ENCODE measurements around the gene C6orf132. TPM values are rescaled to one million over a fixed set of nuclear protein-coding genes. Genes with fewer than 3 reads are reported as not detected.
"Not testable (repeated sequence)": the region's sequence is repeated elsewhere in the genome, so short reads cannot be mapped to it uniquely, and the experiment has no call there.

C6orf132 gene
- total RNA-seq, 1 donor from 2014 or later = under 0.01 TPM

DNA sequence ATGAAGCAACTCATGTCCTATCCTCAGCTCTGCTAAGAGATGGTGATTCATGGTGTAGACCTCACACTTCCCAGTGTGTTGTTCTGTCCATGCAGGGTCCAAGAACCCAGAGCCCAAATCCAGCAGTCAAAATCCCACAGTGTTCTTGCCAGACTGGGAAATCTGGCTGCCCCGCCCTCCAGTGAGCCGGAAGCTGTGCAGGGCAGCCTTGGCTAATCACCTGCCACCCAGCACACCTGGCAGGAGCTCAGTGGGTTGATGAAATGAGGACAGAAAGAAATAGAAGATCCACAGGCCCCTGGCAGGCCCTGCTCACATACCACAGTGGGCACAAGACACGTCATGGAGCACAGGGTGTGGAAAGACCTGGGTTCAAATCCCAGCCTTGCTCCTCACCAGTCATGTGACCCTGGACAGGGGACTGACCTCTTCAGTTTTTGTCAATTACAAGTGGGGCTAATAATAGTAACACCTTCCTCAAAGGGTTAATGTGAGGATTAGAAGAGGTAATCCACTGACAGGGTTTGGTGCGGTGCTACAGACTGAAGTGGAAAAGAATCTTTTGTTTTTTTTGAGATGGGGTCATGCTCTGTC is 17.1 kb upstream of the C6orf132 start:
- DNase-seq (ENCODE audit: low read depth in 2 of 2) = no peak

GRCh38 chr6:42158631-42159030 is 16.2 kb upstream of the C6orf132 start:
- no peak for DNase-seq (ENCODE audit: low read depth in 2 of 2)

DNA sequence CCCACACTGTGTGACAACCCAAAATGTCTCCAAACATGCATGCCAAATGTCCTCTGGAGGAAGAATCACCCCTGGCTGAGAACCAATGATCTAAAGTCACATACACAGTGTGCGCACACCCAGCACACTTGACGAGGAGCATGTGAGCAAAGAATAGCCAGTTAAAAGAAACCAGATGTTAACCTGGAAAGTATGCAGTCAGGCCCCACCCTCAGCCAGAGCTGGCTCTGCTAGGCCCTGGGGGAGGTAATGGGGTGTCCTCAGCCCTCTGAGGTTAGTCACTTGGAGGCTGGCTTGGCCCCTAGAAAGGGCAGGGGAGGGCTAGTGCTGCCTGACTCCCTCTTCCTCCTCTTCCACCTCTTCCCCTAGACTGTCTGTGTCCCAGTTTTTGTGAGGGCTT is 15.6 kb upstream of the C6orf132 start:
- DNase-seq (ENCODE audit: low read depth in 2 of 2) = no peak

DNA sequence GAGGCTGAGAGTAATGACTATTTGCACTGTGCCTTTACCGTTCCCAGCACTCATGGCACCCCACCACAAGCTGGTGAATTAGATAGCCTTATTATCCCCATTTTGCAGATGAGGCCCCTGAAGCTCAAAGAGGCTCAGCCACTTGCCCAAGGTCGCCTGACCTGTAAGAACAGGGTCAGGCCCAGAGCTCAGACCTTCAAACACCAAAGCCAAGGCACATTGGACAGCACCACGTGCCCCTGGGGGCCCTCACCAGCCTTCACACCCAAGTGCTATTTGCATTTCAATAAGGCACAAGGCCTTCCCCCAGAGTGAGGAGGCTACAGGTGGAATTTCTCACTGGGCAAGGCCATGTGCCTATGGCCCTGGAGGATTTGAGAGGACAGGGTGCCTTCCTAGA is 14.2 kb upstream of the C6orf132 start:
- DNase-seq (ENCODE audit: low read depth in 2 of 2) = no peak

GRCh38 chr6:42155293-42155692 is 12.9 kb upstream of the C6orf132 start:
- DNase-seq (ENCODE audit: low read depth in 2 of 2) = no peak

- DNase-seq (ENCODE audit: low read depth in 2 of 2) = no peak
Measured at GRCh38 chr6:42154461-42155209, 12.2 kb upstream of the C6orf132 start.

- no peak for DNase-seq (ENCODE audit: low read depth in 2 of 2)
Measured at GRCh38 chr6:42153921-42154320, 11.5 kb upstream of the C6orf132 start.

DNA sequence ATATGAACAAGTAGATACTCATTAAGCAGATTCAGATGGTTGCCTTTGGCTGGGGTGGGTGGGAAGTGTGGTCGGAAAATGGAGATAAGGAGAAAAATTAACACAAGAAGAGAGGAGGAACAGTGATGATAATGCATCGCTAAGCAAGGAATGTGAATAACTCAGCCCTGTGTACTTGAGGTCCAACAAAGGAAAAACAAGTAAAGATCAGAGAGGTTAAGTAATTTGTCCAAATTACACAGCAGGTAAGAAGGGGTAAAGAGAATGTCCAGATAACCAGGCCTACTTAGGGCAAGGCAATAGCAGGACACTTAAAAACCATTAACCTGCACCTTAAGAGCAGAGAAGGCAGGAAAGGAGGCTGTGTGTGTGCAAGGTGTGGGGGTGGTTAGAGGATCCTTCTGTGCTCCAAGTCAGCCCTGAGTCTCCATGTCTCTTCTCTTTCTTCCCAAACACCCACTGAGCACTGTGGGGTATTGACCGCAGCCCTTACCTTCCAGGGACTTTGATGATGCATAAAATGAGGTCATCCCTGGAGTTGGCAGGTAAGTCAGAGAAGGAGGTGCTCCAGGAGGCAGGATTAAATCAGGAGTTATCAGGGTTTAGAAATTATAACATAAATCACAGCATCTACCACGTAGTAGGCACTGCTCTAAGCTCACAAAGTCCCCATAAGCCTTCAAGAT is 10.3 kb upstream of the C6orf132 start:
- not testable (repeated sequence) for DNase-seq (ENCODE audit: low read depth in 2 of 2)

DNA sequence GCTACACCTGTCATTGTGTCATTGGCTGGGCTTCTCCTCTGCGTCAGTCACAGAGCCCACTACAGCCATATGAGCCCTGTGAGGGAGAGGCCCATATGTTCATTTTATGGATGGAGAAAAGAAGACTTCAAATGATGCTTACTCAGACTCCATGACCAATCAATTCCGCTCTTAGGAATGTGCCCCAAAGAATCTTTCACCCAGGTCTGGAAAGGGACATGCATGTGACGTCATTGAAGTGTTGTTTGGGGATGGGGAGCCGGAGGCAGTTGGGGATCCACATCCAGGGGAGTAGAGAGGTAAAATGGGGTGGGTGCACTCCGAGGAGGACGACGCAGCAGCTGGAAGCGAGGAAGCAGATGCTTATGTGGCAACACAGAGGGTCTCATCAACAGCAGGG is 9.6 kb upstream of the C6orf132 start:
- DNase-seq (ENCODE audit: low read depth in 2 of 2) = no peak

GRCh38 chr6:42150254-42150653 is 7.8 kb upstream of the C6orf132 start:
- no peak for DNase-seq (ENCODE audit: low read depth in 2 of 2)

DNA sequence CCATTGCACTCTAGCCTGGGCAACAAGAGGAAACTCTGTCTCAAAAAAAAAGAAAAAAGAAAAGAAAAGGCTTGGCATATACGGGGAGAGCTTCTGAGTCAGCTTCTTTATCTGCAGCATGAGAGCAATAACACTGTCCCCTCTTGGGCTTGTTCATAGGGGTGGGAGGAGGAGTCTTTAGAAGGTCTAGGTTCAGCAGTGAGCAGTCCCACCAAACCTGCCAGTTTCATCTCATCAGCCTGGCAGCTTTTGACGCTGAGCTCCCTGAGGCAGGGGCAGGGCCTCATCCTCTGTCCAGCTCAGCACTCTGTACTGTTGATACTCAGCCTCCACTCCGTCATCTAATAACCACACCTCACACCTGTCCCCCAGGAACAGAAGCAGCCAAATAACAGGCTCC is 5.6 kb upstream of the C6orf132 start:
- no peak for DNase-seq (ENCODE audit: low read depth in 2 of 2)

DNA sequence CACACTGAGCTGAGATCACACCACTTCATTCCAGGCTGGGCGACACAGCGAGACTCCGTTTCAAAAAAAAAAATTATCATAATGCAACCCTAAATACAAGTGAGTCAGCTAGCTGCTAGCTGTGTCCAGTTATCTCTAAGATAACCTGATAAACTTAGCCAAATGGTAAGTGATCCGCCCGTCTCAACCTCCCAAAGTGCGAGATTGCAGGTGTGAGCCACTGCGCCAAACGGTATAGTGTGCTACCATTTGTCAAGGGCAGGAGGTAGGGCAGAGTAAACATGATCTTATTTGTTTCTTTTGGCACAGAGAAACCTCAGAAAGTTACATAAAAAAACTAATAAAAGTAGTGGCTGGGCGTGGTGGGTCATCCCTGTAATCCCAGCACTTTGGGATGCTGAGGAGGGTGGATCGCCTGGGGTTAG is 4.7 kb upstream of the C6orf132 start:
- no peak for DNase-seq (ENCODE audit: low read depth in 2 of 2)

DNA sequence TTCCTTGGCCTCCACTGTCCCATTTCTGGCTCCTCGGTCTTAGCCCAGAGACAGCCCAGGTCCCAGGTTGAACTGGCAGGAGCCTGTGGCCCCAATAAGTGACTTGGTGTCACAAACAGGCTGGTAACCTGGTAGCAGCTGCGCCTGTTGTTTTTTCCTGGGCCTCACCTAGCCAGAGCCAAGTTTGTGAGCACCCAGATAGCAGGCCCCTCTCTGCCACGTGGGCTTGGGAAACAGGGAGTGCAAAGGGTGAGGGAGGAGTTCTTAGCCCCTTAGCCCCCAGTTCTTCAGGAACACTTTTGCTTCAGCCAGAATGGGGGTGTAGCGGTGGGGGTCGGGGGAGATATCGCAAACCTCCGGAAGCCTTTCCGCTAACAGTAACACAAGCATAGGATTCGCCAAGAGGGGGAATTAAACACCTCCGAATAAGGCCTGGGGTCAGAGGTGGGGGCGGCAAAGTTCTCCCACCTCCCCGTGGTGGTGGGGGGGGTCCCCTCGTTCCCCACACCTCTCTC is 760 bp downstream of the C6orf132 start:
- DNase-seq (ENCODE audit: low read depth in 2 of 2) = no peak

DNA sequence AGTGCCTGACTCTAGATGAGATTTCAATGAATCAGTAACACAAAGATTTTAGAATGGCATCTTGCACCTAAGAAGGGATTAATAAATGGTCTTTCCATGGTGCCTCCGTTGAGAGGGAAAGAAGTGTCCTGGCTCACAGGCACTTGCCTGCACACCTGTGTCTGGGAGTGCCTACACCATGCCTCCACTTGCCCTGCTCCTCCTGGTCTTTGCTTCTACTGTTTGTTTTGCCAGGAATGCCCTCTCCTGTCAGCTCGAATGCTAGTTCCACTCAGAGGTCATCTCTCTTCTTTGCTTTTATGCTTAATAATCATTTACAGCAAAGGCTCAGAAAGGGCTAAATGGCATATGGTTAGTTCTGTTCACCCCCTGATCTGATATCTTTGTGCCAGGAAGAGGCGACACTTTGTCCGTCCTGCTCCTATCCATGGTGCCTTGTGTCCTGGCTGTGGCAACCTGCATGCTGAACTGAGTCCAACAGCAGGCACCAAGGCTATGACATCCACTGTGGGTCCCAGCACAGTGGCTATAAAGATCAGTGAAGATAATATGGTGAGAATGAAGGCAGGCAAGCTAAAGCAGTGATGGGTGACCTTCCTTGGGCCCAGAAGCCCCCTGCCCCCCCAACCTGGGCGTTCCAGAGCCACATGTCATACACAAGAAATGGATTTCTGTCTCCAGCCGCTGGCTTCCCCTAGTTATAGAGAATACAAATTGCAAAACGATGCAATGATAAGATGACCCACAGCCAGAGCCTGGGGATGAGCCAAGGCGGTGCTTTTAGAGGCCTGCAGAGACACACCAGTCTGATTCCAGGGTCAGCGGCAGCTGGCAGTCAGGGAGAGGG is 1.4 kb downstream of the C6orf132 start:
- DNase-seq (ENCODE audit: low read depth in 2 of 2) = no peak

DNA sequence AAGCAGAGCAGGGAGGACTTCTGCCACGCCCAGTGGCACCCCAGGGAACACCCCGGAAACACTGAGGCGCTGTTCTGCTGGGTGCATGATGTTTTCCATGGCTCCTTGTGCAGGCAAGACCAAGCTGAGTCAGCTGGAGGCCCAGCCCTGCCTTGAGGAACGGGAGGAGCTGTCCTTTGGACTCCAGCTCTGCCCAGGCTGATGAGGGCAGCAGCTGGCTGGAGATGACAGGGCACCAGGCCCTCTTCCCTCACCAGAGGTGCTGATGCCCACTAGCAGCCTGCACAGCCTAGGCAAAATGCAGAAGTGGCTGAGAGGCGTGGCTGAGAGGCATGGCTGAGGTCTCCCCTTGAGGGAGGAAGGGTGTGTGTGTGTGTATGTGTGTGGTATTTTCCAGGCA is 2.4 kb downstream of the C6orf132 start:
- DNase-seq (ENCODE audit: low read depth in 2 of 2) = no peak

DNA sequence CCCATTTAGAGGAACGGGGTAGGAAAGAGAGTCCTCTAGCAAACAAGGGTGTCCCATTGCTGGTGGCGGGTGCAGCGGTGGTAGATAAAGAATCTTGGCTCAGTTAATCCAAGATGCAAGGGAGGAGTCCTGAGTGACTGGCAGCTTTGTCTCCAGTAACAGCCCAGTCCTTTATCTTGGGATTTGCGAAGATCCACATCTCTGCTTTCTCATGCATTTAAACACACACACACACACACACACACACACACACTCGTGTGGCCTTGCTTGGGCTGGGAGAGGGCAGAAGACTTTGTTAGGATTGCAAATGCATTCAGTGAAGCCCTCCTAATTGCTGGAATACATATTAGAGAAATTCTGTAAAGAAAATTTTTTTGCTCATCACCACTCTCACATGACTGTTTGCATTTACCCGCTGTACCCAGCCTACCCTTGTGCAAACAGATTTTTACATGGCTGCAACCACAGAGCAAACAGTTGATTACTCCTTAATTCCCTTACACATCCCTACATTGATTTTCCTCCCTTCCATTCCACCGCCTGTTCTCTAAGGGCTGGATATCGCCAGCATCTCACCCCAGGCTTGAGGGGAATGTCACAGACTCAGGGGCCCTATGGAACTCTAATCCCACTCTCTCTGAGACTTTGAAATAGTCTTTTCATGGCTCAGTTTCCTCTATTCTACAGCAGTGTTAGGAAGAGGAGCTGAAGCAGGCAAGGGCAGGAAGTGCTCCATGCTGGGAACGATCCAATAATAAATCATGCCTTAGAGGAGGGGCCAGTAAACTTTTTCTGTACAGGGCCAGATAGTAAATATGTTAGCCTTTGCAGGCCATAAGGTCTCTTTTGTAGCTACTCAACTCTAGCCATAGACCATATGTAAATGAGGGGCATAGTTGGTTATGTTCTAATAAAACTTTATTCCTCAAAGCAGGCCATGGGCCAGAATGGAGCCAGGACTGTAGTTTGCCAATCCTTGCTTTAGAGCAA is 3.5 kb downstream of the C6orf132 start:
- peak; percentile 2 to 65 for DNase-seq (ENCODE audit: low read depth in 2 of 2)

GRCh38 chr6:42138190-42138589 is 4.2 kb downstream of the C6orf132 start:
- no peak for DNase-seq (ENCODE audit: low read depth in 2 of 2)

GRCh38 chr6:42137194-42137753 is 5.1 kb downstream of the C6orf132 start:
- peak in 1 of 2 donors; percentile 63 for DNase-seq (ENCODE audit: low read depth in 2 of 2)

- peak in 1 of 2 donors; percentile 66 for DNase-seq (ENCODE audit: low read depth in 2 of 2)
Measured at GRCh38 chr6:42136508-42137193, 5.8 kb downstream of the C6orf132 start.
